ENCODE measurements around the gene ALDH1B1.

GRCh38 chr9:38413283-38413682, 20.8 kb downstream of the ALDH1B1 start:
- TF ChIP-seq CTCF (IDR thresholded peaks at IDR 0.05), result no peak
- no peak for TF ChIP-seq EP300 (IDR thresholded peaks at IDR 0.05)

All from suprapubic skin (tissue), 3 donors.